T-cell (primary cell): Measurements from ENCODE around the gene MIEF1. TPM values are rescaled to one million over a fixed set of nuclear protein-coding genes. Genes with fewer than 3 reads are reported as not detected.

Experiments
- ATAC-seq, 4 experiments: fragments of 200-7000 bp in 3 of 4; fragments of 150-1000 bp in 1 of 4; cut with Tn5 transposase; replicated peaks in 1 of 4; 1 replicate in 3 of 4; 2 replicates in 1 of 4; pipeline ENCODE4 v1.10.0; 2021; ENCODE audit warnings: moderate library complexity in 3 of 4, mild to moderate bottlenecking in 2 of 4, moderate number of reproducible peaks in 1 of 4
- CTCF ChIA-PET, 2 donors: fragments of 300-600 bp; sonication (Branson Sonifier 250); formaldehyde crosslinking; loops; one replicate each; lab custom pipeline; 2022; ENCODE audit warnings: antibody characterized with exemption in 2 of 2; lab: Charles Lee
- POLR2A ChIA-PET, 2 donors: fragments of 300-600 bp; sonication (Branson Sonifier 250); formaldehyde crosslinking; loops; one replicate each; lab custom pipeline; 2022; ENCODE audit warnings: antibody characterized with exemption in 2 of 2; lab: Charles Lee
- DNase-seq, 35 experiments: peaks; one replicate each; pipeline versions ENCODE4 v3.0.0 to v3.0.0-alpha.2; 2013 to 2023
- H3K27ac ChIP-seq: one replicate; pipeline ENCODE4 v1.5.1; 2013; ENCODE audit warnings: low read length
- H3K27me3 ChIP-seq, 2 experiments: replicated peaks in 1 of 2; 1 replicate in 1 of 2; 2 replicates in 1 of 2; pipeline versions ENCODE4 v1.6.1 to v1.7.0; 2013; ENCODE audit warnings: low read length in 1 of 2, mixed read lengths in 1 of 2; ENCODE audit not compliant: control insufficient read depth in 2 of 2, insufficient read depth in 2 of 2; ENCODE audit errors: extremely low read depth in 1 of 2
- H3K36me3 ChIP-seq, 2 donors: 1 replicate in 1 of 2; 2 replicates in 1 of 2; pipeline versions ENCODE4 v1.6.1 to v1.7.0; 2013; ENCODE audit warnings: low read length in 1 of 2; ENCODE audit not compliant: control insufficient read depth in 2 of 2, insufficient read depth in 1 of 2; ENCODE audit errors: extremely low read depth in 1 of 2
- H3K4me1 ChIP-seq, 2 experiments: 1 replicate in 1 of 2; 2 replicates in 1 of 2; pipeline versions ENCODE4 v1.6.1 to v1.7.0; 2013; ENCODE audit warnings: low read length in 2 of 2, mixed read lengths in 1 of 2; ENCODE audit not compliant: insufficient read depth in 2 of 2, control insufficient read depth in 1 of 2; ENCODE audit errors: extremely low read depth in 1 of 2
- H3K4me3 ChIP-seq, 2 donors: 1 replicate in 1 of 2; 2 replicates in 1 of 2; pipeline versions ENCODE4 v1.5.1 to v1.7.0; 2013; ENCODE audit warnings: mild to moderate bottlenecking in 2 of 2, low read length in 1 of 2, moderate library complexity in 1 of 2; ENCODE audit not compliant: control insufficient read depth in 1 of 2; ENCODE audit errors: extremely low read depth in 1 of 2
- H3K9me3 ChIP-seq: 2 replicates; pipeline ENCODE4 v1.7.0; 2013
- H3K27ac Mint-ChIP-seq, 2 donors: one replicate each; pipeline ENCODE4 v1.8.0; 2020 to 2021; ENCODE audit warnings: mild to moderate bottlenecking in 2 of 2, mixed read lengths in 2 of 2
- H3K27me3 Mint-ChIP-seq, 2 donors: one replicate each; pipeline ENCODE4 v1.8.0; 2021 to 2022; ENCODE audit warnings: mixed read lengths in 2 of 2
- H3K36me3 Mint-ChIP-seq: one replicate; pipeline ENCODE4 v1.8.0; 2021; ENCODE audit warnings: mixed read lengths
- H3K4me1 Mint-ChIP-seq, 3 donors: one replicate each; pipeline ENCODE4 v1.8.0; 2020 to 2022; ENCODE audit warnings: mixed read lengths in 3 of 3, mild to moderate bottlenecking in 1 of 3
- H3K4me3 Mint-ChIP-seq, 3 donors: one replicate each; pipeline ENCODE4 v1.8.0; 2020 to 2022; ENCODE audit warnings: mild to moderate bottlenecking in 3 of 3, mixed read lengths in 3 of 3, moderate library complexity in 3 of 3
- H3K9me3 Mint-ChIP-seq, 3 donors: one replicate each; pipeline ENCODE4 v1.8.0; 2020 to 2022; ENCODE audit warnings: mixed read lengths in 3 of 3
- WGBS: methylation state at CpG from one replicate; pipeline ENCODE4 v1.1.5; 2013; ENCODE audit warnings: missing lambda C conversion rate; ENCODE audit not compliant: insufficient coverage; 5-methylcytosine and 5-hydroxymethylcytosine counted together
- total RNA-seq, 35 experiments: library from RNA in 6 of 35; stranded (reverse) in 6 of 35; fragments of 120-200 nt in 1 of 35; gene quantifications; one replicate each; pipeline versions ENCODE4 v1.2.1 to v1.2.4 and lab custom pipeline; 2013 to 2026

Gene MIEF1
- total RNA-seq, 5 donors from 2014 or later (not counting 1 experiment from before 2014, with no cell fraction given): 19.7 to 44.1 (median 38.5) TPM

DNA sequence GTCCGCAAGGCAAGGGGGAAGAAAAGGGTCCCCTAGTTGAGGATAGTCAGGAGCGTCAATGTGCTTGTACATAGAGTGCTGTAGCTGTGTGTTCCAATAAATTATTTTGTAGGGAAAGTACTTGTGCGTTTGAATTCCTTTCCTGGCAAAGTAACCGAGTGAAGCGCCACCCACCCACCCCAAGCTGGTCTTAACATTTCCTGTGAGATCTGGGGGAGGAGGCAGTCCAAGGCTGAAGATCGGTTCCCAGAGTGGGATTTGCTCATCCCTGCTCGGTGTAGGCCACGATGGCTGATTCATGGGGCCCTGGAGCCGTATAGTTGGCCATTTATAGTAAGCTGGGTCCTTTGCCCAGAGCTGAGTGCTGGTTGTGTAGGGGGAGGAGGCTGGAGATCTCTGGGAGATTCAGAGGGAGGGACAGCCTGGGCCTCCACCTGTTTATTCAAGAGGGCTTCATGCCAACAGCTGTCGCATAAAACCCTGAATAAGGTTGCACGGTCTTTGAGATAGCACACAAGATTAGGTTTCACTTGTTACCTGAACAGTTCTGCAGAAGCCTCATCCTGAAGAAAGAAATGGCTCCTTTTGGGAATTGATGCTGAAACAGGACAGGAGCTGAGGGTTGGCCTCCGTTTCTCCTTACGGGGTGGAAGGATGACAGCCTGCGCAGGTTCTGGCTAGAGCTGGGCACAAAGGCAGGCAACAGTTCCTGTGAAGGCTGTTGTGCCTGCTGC is 20.6 kb downstream of the MIEF1 start:
- H3K36me3 ChIP-seq: peaks cover 14 to 48% of the 10 kb centered on the region in 2 donors
- ATAC-seq (no peak), DNase-seq (peak in 1 of 35 experiments; percentile 39)
- POLR2A ChIA-PET: interaction anchor here (0.6 to 1.3 kb wide), 4 partner anchors 112 to 521 kb away, joined by 3 to 4 read pairs (median 3); no protein-coding TSS in a partner anchor
- peaks cover 27% of the 10 kb centered on the region for H3K36me3 Mint-ChIP-seq
- H3K27me3 ChIP-seq: no peaks in the 10 kb centered on the region
- H3K4me1 ChIP-seq: peaks cover 35 to 77% of the 10 kb centered on the region in 2 experiments
- H3K4me3 ChIP-seq: peak overlapping the region; percentile 18 to 44
- no peaks in the 10 kb centered on the region for H3K9me3 Mint-ChIP-seq
- 24% methylated on average over 8 of the region's 14 CpGs for WGBS
- peaks cover 62 to 72% (median 70%) of the 10 kb centered on the region in 3 donors for H3K4me1 Mint-ChIP-seq
- H3K9me3 ChIP-seq: no peaks in the 10 kb centered on the region
- peaks cover 0 to 2% of the 10 kb centered on the region in 2 donors for H3K27me3 Mint-ChIP-seq
- peak overlapping the region; percentile 85 to 95 (median 94) for H3K4me3 Mint-ChIP-seq
- peak overlapping the region; percentile 21 for H3K27ac ChIP-seq
- peak overlapping the region; percentile 96 to 98 for H3K27ac Mint-ChIP-seq
- CTCF ChIA-PET: interaction anchor here (0.6 to 1.3 kb wide), 5 partner anchors 20 to 1905 kb away, joined by 3 to 5 read pairs (median 4); partner anchors contain the start of gene MIEF1 (in 1 of the 2)

DNA sequence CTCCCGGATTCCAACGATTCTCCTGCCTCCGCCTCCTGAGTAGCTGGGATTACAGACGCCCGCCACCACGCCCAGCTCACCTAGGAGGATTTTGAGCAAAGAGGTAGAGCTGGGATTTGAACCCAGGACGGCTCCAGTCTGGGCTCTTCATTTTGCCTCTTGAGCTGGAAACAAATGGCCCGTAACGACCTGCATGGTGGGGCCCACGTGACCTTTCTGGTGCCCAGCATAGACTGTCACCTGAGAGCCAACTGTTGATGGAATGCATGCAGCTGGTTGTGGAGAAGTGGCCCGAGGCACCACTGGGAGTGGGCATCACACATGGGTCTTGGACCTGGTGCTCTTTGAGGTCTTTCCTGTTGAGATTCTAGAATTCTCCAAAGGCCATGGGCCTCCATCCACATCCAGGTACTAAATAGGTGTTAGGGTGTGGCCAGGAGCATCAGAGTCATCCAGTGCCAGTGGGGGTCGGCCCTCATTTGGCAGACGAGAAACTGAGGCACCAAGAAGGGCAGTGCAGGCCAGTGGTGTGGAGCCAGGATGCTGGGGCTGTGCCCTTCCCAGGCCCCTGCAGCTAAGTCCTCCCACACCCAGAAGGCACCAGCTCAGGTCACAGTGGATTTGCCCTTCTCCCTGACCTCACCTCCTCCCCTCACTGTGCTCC is 22.1 kb downstream of the MIEF1 start:
- peaks cover 38 to 86% of the 10 kb centered on the region in 2 experiments for H3K4me1 ChIP-seq
- H3K27ac ChIP-seq: no peak overlapping the region

DNA sequence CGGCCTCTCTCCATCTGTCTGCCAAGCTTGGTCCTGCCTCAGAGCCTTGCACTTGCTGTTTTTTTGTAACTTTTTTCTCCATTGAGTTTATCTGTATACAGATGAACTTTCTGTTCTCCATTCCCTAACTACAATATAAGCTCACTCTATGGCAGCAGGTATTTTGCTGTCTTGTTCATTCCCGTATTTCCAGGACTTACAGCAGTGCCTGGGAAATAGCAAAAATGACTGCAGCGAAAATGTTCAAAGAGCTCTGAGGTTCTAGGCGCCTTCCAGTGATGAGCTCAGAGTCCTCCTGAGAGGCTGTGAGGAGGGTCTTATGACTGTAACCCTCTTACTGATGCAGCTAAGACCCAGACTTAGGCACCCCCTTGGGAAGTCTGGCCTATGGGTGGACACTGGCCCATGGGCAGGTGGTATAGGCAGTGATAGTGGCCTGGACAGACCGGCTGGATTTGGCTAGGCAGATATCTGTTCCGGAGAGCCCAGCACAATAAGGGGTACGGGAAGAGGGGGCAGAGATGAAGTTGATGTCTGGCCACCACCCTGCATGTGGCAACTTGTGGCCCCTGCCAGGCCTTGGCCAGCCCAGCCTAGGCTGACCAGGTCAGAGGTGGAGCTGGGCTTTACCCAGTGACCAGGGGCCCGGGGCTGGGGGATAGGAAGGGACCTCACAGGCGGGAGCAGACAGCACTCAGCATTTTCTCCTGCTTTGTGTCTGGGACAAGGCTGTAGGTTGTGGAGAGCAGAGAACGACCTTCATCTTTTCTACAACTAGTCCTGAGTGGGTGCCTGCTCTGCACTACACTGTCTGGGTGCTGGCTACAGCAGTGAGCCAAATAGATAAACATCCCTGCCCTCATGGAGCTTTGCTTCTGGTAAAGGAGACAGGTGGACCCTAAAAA is 22.9 kb downstream of the MIEF1 start:
- peak overlapping the region; percentile 13 for H3K27ac ChIP-seq
- no peaks in the 10 kb centered on the region for H3K9me3 ChIP-seq
- peaks cover 36 to 88% of the 10 kb centered on the region in 2 experiments for H3K4me1 ChIP-seq
- Mint-ChIP-seq H3K27ac (peak overlapping the region; percentile 82 to 91), H3K4me3 (peak overlapping the region in 1 of 3 donors; percentile 66), H3K27me3 (peaks cover 0 to 2% of the 10 kb centered on the region in 2 donors), H3K9me3 (no peaks in the 10 kb centered on the region), H3K36me3 (peaks cover 39% of the 10 kb centered on the region), H3K4me1 (peaks cover 82 to 85% (median 82%) of the 10 kb centered on the region in 3 donors)
- no peak overlapping the region for H3K4me3 ChIP-seq
- peaks cover 17 to 69% of the 10 kb centered on the region in 2 donors for H3K36me3 ChIP-seq
- WGBS: 93% methylated on average over 9 of the region's 10 CpGs
- DNase-seq: no peak
- no peak for ATAC-seq
- ChIA-PET POLR2A (interaction anchor here in 1 of 2 donors (0.7 kb wide), 1 partner anchor 1752 kb away, joined by 3 read pairs; no protein-coding TSS in a partner anchor), CTCF (interaction anchor here (1.1 to 1.5 kb wide), 3 partner anchors 28 to 31 kb away, joined by 3 read pairs; no protein-coding TSS in a partner anchor)
- no peaks in the 10 kb centered on the region for H3K27me3 ChIP-seq

More for the DNA sequence above, 22.1 kb downstream of the MIEF1 start:
- Mint-ChIP-seq H3K36me3 (peaks cover 33% of the 10 kb centered on the region), H3K27me3 (peaks cover 0 to 2% of the 10 kb centered on the region in 2 donors), H3K27ac (peak overlapping the region; percentile 61 to 91), H3K4me1 (peaks cover 76 to 77% (median 76%) of the 10 kb centered on the region in 3 donors), H3K9me3 (no peaks in the 10 kb centered on the region), H3K4me3 (peak overlapping the region in 1 of 3 donors; percentile 95)
- Histone ChIP-seq H3K4me3 (no peak overlapping the region), H3K9me3 (no peaks in the 10 kb centered on the region), H3K27me3 (no peaks in the 10 kb centered on the region), H3K36me3 (peaks cover 17 to 61% of the 10 kb centered on the region in 2 donors)
- no peak for ATAC-seq
- DNase-seq: no peak
- WGBS: 84% methylated on average over 13 of the region's 13 CpGs
- POLR2A ChIA-PET: interaction anchor here (0.7 to 0.8 kb wide), 2 partner anchors 9 to 205 kb away, joined by 3 to 11 read pairs; partner anchors contain the start of genes RPL3 (in 1 of the 2) and RPS19BP1 (in 1 of the 2)
- CTCF ChIA-PET: interaction anchor here (1.3 to 1.5 kb wide), 2 partner anchors 28 kb away, joined by 3 read pairs; no protein-coding TSS in a partner anchor

GRCh38 chr22:39525658-39525975 is 23.5 kb downstream of the MIEF1 start:
- no peaks in the 10 kb centered on the region for H3K27me3 ChIP-seq
- no peak overlapping the region for H3K27ac ChIP-seq
- Mint-ChIP-seq H3K4me3 (peak overlapping the region in 1 of 3 donors; percentile 66), H3K36me3 (peaks cover 41% of the 10 kb centered on the region), H3K27me3 (no peaks in the 10 kb centered on the region), H3K4me1 (peaks cover 86% of the 10 kb centered on the region in 3 donors), H3K9me3 (no peaks in the 10 kb centered on the region), H3K27ac (peak overlapping the region; percentile 82 to 91)
- H3K4me1 ChIP-seq: peaks cover 38 to 94% of the 10 kb centered on the region in 2 experiments
- H3K9me3 ChIP-seq: no peaks in the 10 kb centered on the region
- ATAC-seq (no peak), DNase-seq (no peak)
- 92% methylated on average over 3 of the region's 4 CpGs for WGBS
- peaks cover 17 to 72% of the 10 kb centered on the region in 2 donors for H3K36me3 ChIP-seq
- CTCF ChIA-PET: interaction anchor here in 1 of 2 donors (1.1 kb wide), 1 partner anchor 32 kb away, joined by 3 read pairs; no protein-coding TSS in a partner anchor
- POLR2A ChIA-PET: interaction anchor here in 1 of 2 donors (0.7 kb wide), 1 partner anchor 1752 kb away, joined by 3 read pairs; no protein-coding TSS in a partner anchor
- no peak overlapping the region for H3K4me3 ChIP-seq

DNA sequence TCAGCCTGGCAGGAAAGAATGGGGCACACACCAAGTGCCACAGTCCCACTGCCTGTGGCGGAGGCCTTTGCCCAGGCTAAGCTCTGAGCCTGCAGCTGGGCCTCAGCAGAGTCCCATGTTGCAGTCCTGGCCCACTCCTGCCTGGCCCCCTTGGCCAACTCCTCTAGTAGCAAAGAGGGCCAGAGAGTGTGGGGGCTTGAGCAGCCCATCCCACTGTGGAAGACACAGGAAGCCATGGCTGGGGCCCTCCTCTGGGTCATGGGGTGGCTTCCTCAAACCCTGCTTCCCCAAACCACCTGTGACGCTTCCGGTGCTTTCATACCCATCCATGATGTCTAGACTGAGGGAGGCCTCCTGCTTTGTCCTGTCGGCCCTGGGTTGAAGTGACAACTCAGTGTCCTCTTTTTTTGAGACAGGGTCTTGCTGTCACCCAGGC is 24.7 kb downstream of the MIEF1 start:
- peak overlapping the region; percentile 85 to 92 for H3K27ac Mint-ChIP-seq
- CTCF ChIA-PET: interaction anchor here in 1 of 2 donors (0.5 kb wide), 1 partner anchor 181 kb away, joined by 3 read pairs; no protein-coding TSS in a partner anchor
- no peaks in the 10 kb centered on the region for H3K9me3 Mint-ChIP-seq
- H3K36me3 Mint-ChIP-seq: peaks cover 35% of the 10 kb centered on the region
- Histone ChIP-seq H3K27ac (peak overlapping the region; percentile 40), H3K4me3 (no peak overlapping the region), H3K4me1 (peaks cover 45 to 98% of the 10 kb centered on the region in 2 experiments), H3K36me3 (peaks cover 17 to 70% of the 10 kb centered on the region in 2 donors), H3K9me3 (no peaks in the 10 kb centered on the region), H3K27me3 (no peaks in the 10 kb centered on the region)
- H3K4me3 Mint-ChIP-seq: peak overlapping the region in 2 of 3 donors; percentile 13 to 97
- POLR2A ChIA-PET: interaction anchor here in 1 of 2 donors (0.6 kb wide), 1 partner anchor 9 kb away, joined by 5 read pairs; no protein-coding TSS in a partner anchor
- ATAC-seq (peak; percentile 16 to 28 (median 18)), DNase-seq (peak in 4 of 35 experiments; percentile 17 to 53 (median 28))
- peaks cover 91% of the 10 kb centered on the region in 3 donors for H3K4me1 Mint-ChIP-seq
- 26% methylated on average over 3 of the region's 4 CpGs for WGBS
- H3K27me3 Mint-ChIP-seq: no peaks in the 10 kb centered on the region
